CD14-positive monocyte (primary cell): ENCODE data around the gene ETV3L. TPM values are rescaled to one million over a fixed set of nuclear protein-coding genes. Genes with fewer than 3 reads are reported as not detected.

ENCODE experiments used
- DNase-seq, 3 donors: peaks; one replicate each; pipeline ENCODE4 v3.0.0-alpha.2; 2011 to 2022
- H2AFZ ChIP-seq: 2 replicates; pipeline ENCODE4 v1.6.0; 2012; ENCODE audit warnings: mild to moderate bottlenecking, low read depth, low read length, inconsistent platforms; ENCODE audit not compliant: insufficient read depth, poor library complexity, severe bottlenecking
- H3K27ac ChIP-seq, 2 donors: 1 replicate in 1 of 2; 2 replicates in 1 of 2; pipeline ENCODE4 v1.5.1; 2012 to 2013; ENCODE audit warnings: low read length in 2 of 2, control low read depth in 1 of 2, inconsistent platforms in 1 of 2, low read depth in 1 of 2, mild to moderate bottlenecking in 1 of 2
- H3K27me3 ChIP-seq, 2 donors: one replicate each; pipeline versions ENCODE4 v1.6.0 to v1.6.1; 2011 to 2013; ENCODE audit warnings: low read length in 2 of 2; ENCODE audit not compliant: control insufficient read depth in 2 of 2, insufficient read depth in 2 of 2
- H3K36me3 ChIP-seq, 2 donors: replicated peaks in 1 of 2; 1 replicate in 1 of 2; 2 replicates in 1 of 2; pipeline versions ENCODE4 v1.5.1 to v1.6.1; 2012 to 2013; ENCODE audit warnings: low read length in 2 of 2, control low read depth in 1 of 2, inconsistent platforms in 1 of 2, mild to moderate bottlenecking in 1 of 2; ENCODE audit not compliant: insufficient read depth in 2 of 2, control insufficient read depth in 1 of 2
- H3K4me1 ChIP-seq, 2 donors: 1 replicate in 1 of 2; 2 replicates in 1 of 2; pipeline versions ENCODE4 v1.5.1 to v1.6.1; 2012 to 2013; ENCODE audit warnings: low read length in 2 of 2, control low read depth in 1 of 2, inconsistent platforms in 1 of 2, mild to moderate bottlenecking in 1 of 2, moderate library complexity in 1 of 2; ENCODE audit not compliant: insufficient read depth in 2 of 2, control insufficient read depth in 1 of 2
- H3K4me2 ChIP-seq: replicated peaks from 2 replicates; pipeline ENCODE3; 2012; ENCODE audit warnings: low read length, moderate library complexity, mild to moderate bottlenecking; ENCODE audit not compliant: poor library complexity, severe bottlenecking; ENCODE audit errors: extremely low read depth
- H3K4me3 ChIP-seq, 3 experiments: fragments of 200-600 bp in 1 of 3; sonication (generic) in 1 of 3; replicated peaks in 1 of 3; 1 replicate in 2 of 3; 2 replicates in 1 of 3; pipeline ENCODE4 v1.5.1; 2011 to 2013; ENCODE audit warnings: low read length in 3 of 3, mild to moderate bottlenecking in 3 of 3, control low read depth in 2 of 3, low read depth in 2 of 3, inconsistent platforms in 1 of 3, moderate library complexity in 1 of 3
- H3K79me2 ChIP-seq: 2 replicates; pipeline ENCODE4 v1.6.0; 2012; ENCODE audit warnings: mild to moderate bottlenecking, control low read depth, inconsistent platforms, low read length, moderate library complexity; ENCODE audit not compliant: insufficient read depth
- H3K9ac ChIP-seq: 2 replicates; pipeline ENCODE4 v1.6.0; 2017; ENCODE audit warnings: low read length, mild to moderate bottlenecking; ENCODE audit not compliant: insufficient read depth, poor library complexity, severe bottlenecking
- H3K9me3 ChIP-seq, 2 donors: replicated peaks in 1 of 2; 1 replicate in 1 of 2; 2 replicates in 1 of 2; pipeline versions ENCODE4 v1.5.1 to v1.6.1; 2012 to 2013; ENCODE audit warnings: low read length in 2 of 2, control low read depth in 1 of 2; ENCODE audit not compliant: control insufficient read depth in 1 of 2, insufficient read depth in 1 of 2
- H4K20me1 ChIP-seq: 2 replicates; pipeline ENCODE4 v1.6.0; 2012; ENCODE audit warnings: mild to moderate bottlenecking, low read length, control low read depth, moderate library complexity; ENCODE audit not compliant: insufficient read depth
- H3K27ac Mint-ChIP-seq, 7 donors: one replicate each; pipeline ENCODE4 v1.8.0; 2020; ENCODE audit warnings: mild to moderate bottlenecking in 7 of 7, mixed read lengths in 7 of 7, moderate library complexity in 6 of 7, inconsistent platforms in 2 of 7
- H3K27me3 Mint-ChIP-seq, 3 donors: one replicate each; pipeline ENCODE4 v1.8.0; 2021 to 2022; ENCODE audit warnings: low read depth in 3 of 3, mild to moderate bottlenecking in 3 of 3, mixed read lengths in 3 of 3, moderate library complexity in 3 of 3, inconsistent platforms in 1 of 3
- H3K36me3 Mint-ChIP-seq, 2 donors: one replicate each; pipeline ENCODE4 v1.8.0; 2020; ENCODE audit warnings: mixed read lengths in 2 of 2, inconsistent platforms in 1 of 2, mild to moderate bottlenecking in 1 of 2
- H3K4me1 Mint-ChIP-seq: one replicate; pipeline ENCODE4 v1.8.0; 2020; ENCODE audit warnings: mild to moderate bottlenecking, mixed read lengths
- H3K4me3 Mint-ChIP-seq, 2 donors: one replicate each; pipeline ENCODE4 v1.8.0; 2020; ENCODE audit warnings: mild to moderate bottlenecking in 2 of 2, mixed read lengths in 2 of 2, moderate library complexity in 1 of 2
- H3K9me3 Mint-ChIP-seq, 7 donors: one replicate each; pipeline ENCODE4 v1.8.0; 2020 to 2022; ENCODE audit warnings: mixed read lengths in 7 of 7, mild to moderate bottlenecking in 6 of 7, moderate library complexity in 6 of 7, inconsistent platforms in 2 of 7
- WGBS: methylation state at CpG from one replicate; pipeline ENCODE4 v1.1.5; 2013; ENCODE audit warnings: missing lambda C conversion rate; ENCODE audit not compliant: insufficient coverage; 5-methylcytosine and 5-hydroxymethylcytosine counted together
- intact Hi-C, 2 donors: fragments of 100-400 bp; cut with micrococcal nuclease; formaldehyde crosslinking; loops; one replicate each; pipeline versions ENCODE4 v1.15.0 to v1.15.1; 2023
- polyA plus RNA-seq, 3 donors: library from polyadenylated mRNA; depleted of rRNA in 1 of 3; unstranded in 2 of 3; stranded (reverse) in 1 of 3; fragments of 300-500 nt in 2 of 3; fragments of >200 nt in 1 of 3; fragmentation: Illumina TruSeq in 2 of 3; gene quantifications; 1 replicate in 2 of 3; 2 replicates in 1 of 3; pipeline ENCODE4 v1.2.3, GENCODE V29; 2012 to 2021
- TF ChIP-seq, protein P1 (sequence below): fragments of 200-600 bp; IDR thresholded peaks from one replicate; pipeline ENCODE4 v1.8.0; 2022; ENCODE audit warnings: antibody characterized with exemption, mild to moderate bottlenecking

The ETV3L gene
- polyA plus RNA-seq, 3 donors: 0.26 to 0.41 TPM; not detected in 1

DNA sequence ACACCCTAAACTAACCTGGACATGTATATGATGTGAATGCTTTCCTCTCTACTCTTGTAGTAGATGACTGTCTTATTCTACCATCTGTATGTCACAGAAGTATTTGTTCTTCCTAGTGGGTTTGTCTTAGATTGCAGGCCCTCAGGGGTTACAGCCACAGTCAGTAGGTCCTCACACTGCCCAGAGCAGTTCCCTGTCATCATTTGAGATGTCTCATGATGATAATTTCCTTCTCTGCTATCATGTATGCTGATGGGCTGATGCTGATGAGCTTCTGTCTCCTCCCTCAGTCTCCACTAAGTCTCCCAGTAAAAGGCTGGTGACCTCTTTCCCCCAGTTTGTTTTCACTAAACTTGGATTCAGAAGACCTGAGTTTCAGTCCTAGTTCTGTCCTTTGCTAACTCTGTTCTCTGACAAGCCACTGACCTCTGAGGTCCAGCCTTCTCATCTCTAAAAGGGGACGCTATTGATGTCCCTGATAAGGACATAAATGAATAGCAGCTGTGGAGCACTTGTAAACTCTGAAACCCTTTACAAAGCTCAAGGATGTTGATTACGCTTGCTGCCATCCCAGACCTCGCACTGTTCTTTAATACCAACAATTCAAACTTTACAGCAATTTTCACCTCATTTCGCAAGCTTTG lies 41.7 kb upstream of the ETV3L start:
- Histone ChIP-seq H3K4me2 (no peak overlapping the region), H3K79me2 (peaks cover 16% of the 10 kb centered on the region), H2AFZ (no peak overlapping the region), H3K4me1 (peaks cover 19% of the 10 kb centered on the region in 2 donors), H3K27me3 (no peaks in the 10 kb centered on the region), H3K9me3 (no peaks in the 10 kb centered on the region), H3K36me3 (no peaks in the 10 kb centered on the region), H3K9ac (no peak overlapping the region), H3K27ac (no peak overlapping the region), H4K20me1 (peaks cover 17% of the 10 kb centered on the region), H3K4me3 (no peak overlapping the region)
- no peak overlapping the region for H3K4me3 Mint-ChIP-seq
- WGBS: no CpG with 5 or more reads among the region's 4 CpGs
- H3K27ac Mint-ChIP-seq: peak overlapping the region in 4 of 7 donors; percentile 1 to 51 (median 30)
- peaks cover 3% of the 10 kb centered on the region in 2 donors for H3K36me3 Mint-ChIP-seq
- H3K9me3 Mint-ChIP-seq: no peaks in the 10 kb centered on the region
- peaks cover 0 to 5% (median 0%) of the 10 kb centered on the region in 3 donors for H3K27me3 Mint-ChIP-seq
- TF ChIP-seq, protein P1, sequence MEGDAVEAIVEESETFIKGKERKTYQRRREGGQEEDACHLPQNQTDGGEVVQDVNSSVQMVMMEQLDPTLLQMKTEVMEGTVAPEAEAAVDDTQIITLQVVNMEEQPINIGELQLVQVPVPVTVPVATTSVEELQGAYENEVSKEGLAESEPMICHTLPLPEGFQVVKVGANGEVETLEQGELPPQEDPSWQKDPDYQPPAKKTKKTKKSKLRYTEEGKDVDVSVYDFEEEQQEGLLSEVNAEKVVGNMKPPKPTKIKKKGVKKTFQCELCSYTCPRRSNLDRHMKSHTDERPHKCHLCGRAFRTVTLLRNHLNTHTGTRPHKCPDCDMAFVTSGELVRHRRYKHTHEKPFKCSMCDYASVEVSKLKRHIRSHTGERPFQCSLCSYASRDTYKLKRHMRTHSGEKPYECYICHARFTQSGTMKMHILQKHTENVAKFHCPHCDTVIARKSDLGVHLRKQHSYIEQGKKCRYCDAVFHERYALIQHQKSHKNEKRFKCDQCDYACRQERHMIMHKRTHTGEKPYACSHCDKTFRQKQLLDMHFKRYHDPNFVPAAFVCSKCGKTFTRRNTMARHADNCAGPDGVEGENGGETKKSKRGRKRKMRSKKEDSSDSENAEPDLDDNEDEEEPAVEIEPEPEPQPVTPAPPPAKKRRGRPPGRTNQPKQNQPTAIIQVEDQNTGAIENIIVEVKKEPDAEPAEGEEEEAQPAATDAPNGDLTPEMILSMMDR: no peak
- H3K4me1 Mint-ChIP-seq: peaks cover 21% of the 10 kb centered on the region
- DNase-seq: no peak
- intact Hi-C loops: no loop called here

DNA sequence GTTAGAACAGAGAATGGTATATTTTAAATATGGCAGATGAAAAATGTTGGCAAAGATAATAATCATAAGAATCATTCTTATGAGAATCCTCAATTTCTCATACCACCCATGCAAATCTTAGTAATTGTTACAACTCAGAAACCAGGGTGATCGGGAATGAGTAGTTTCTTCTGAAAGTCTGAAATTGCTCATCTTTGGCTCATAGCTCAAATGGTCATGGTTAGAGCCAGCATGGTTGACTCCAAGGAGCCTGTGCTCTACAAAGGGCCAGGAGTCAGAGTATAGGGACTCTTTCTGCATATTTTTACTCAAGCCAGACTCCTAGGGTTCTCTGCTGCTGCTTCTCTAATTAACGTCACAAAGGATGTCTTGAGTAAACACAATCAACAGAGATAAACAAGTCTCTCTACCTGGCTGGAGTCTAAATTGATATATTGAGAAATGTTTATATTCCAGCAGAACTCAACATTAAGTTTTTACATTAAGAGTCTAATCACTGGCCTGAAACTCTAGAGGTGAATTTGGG lies 40.5 kb upstream of the ETV3L start:
- Mint-ChIP-seq H3K27ac (peak overlapping the region in 2 of 7 donors; percentile 19 to 41), H3K36me3 (peaks cover 15% of the 10 kb centered on the region in 2 donors), H3K4me3 (no peak overlapping the region), H3K9me3 (no peaks in the 10 kb centered on the region), H3K27me3 (peaks cover 0 to 5% (median 0%) of the 10 kb centered on the region in 3 donors), H3K4me1 (peaks cover 24% of the 10 kb centered on the region)
- Histone ChIP-seq H3K27me3 (no peaks in the 10 kb centered on the region), H4K20me1 (peaks cover 29% of the 10 kb centered on the region), H3K36me3 (peaks cover 9 to 12% of the 10 kb centered on the region in 2 donors), H3K4me1 (peaks cover 22 to 23% of the 10 kb centered on the region in 2 donors), H3K9me3 (no peaks in the 10 kb centered on the region), H3K4me3 (no peak overlapping the region), H2AFZ (no peak overlapping the region), H3K27ac (no peak overlapping the region), H3K4me2 (no peak overlapping the region), H3K79me2 (peaks cover 25% of the 10 kb centered on the region), H3K9ac (no peak overlapping the region)
- WGBS: no CpG with 5 or more reads among the region's 2 CpGs
- TF ChIP-seq, protein P1: no peak
- intact Hi-C loops: no loop called here
- no peak for DNase-seq
